H9 (cell line): ENCODE measurements around the gene MSL3B.

Experiments used
- DNase-seq: peaks from one replicate; pipeline ENCODE4 v3.0.0-alpha.2; 2017
- H2AFZ ChIP-seq: one replicate; pipeline ENCODE4 v1.6.1; 2013; ENCODE audit warnings: mild to moderate bottlenecking, low read length, control low read depth, moderate library complexity
- H2AK5ac ChIP-seq: 2 replicates; pipeline ENCODE4 v1.6.1; 2013; ENCODE audit warnings: low read length, control low read depth, mixed read lengths; ENCODE audit not compliant: insufficient read length
- H2BK120ac ChIP-seq: one replicate; pipeline ENCODE4 v1.6.1; 2013; ENCODE audit warnings: low read depth, mild to moderate bottlenecking, low read length, control low read depth, inconsistent platforms; ENCODE audit not compliant: poor library complexity, severe bottlenecking
- H2BK12ac ChIP-seq: 2 replicates; pipeline ENCODE4 v1.6.1; 2013; ENCODE audit warnings: low read length, control low read depth, mixed read lengths, low read depth; ENCODE audit not compliant: insufficient read length
- H2BK15ac ChIP-seq: 2 replicates; pipeline ENCODE4 v1.6.1; 2013; ENCODE audit warnings: low read depth, low read length, control low read depth
- H2BK20ac ChIP-seq: one replicate; pipeline ENCODE4 v1.6.1; 2013; ENCODE audit warnings: low read depth, mild to moderate bottlenecking, low read length, control low read depth, inconsistent platforms; ENCODE audit not compliant: poor library complexity, severe bottlenecking
- H2BK5ac ChIP-seq: 2 replicates; pipeline ENCODE4 v1.6.1; 2013; ENCODE audit warnings: low read length, control low read depth, mixed read lengths; ENCODE audit not compliant: insufficient read length
- H3K14ac ChIP-seq: 2 replicates; pipeline ENCODE4 v1.6.1; 2013; ENCODE audit warnings: low read length, control low read depth; ENCODE audit not compliant: insufficient read depth
- H3K18ac ChIP-seq: 2 replicates; pipeline ENCODE4 v1.6.1; 2013; ENCODE audit warnings: low read depth, mild to moderate bottlenecking, mixed read lengths, low read length, control low read depth; ENCODE audit not compliant: insufficient read length
- H3K23ac ChIP-seq: 2 replicates; pipeline ENCODE4 v1.6.1; 2013; ENCODE audit warnings: low read length, control low read depth, mixed read lengths, low read depth; ENCODE audit not compliant: insufficient read length
- H3K23me2 ChIP-seq: 2 replicates; pipeline ENCODE4 v1.6.1; 2013; ENCODE audit warnings: low read depth, mild to moderate bottlenecking, mixed read lengths, low read length, control low read depth; ENCODE audit not compliant: insufficient read length, poor library complexity, severe bottlenecking
- H3K27ac ChIP-seq: 2 replicates; pipeline ENCODE4 v1.5.1; 2013; ENCODE audit warnings: low read length, control low read depth, mixed read lengths, low read depth; ENCODE audit not compliant: insufficient read length
- H3K27me3 ChIP-seq: 2 replicates; pipeline ENCODE4 v1.6.1; 2013; ENCODE audit warnings: low read length, control low read depth, inconsistent platforms; ENCODE audit not compliant: insufficient read depth
- H3K4ac ChIP-seq: 2 replicates; pipeline ENCODE4 v1.6.1; 2013; ENCODE audit warnings: low read depth, mild to moderate bottlenecking, control low read depth, inconsistent platforms, low read length, moderate library complexity
- H3K4me1 ChIP-seq: 2 replicates; pipeline ENCODE4 v1.6.1; 2013; ENCODE audit warnings: low read length, control low read depth, inconsistent platforms; ENCODE audit not compliant: insufficient read depth
- H3K4me2 ChIP-seq: 2 replicates; pipeline ENCODE4 v1.6.1; 2013; ENCODE audit warnings: low read length, control low read depth, mixed read lengths; ENCODE audit not compliant: insufficient read length, insufficient read depth
- H3K56ac ChIP-seq: 2 replicates; pipeline ENCODE4 v1.6.1; 2013; ENCODE audit warnings: low read depth, mild to moderate bottlenecking, mixed read lengths, low read length, control low read depth; ENCODE audit not compliant: insufficient read length
- H3K79me1 ChIP-seq: 2 replicates; pipeline ENCODE4 v1.6.1; 2013; ENCODE audit warnings: low read depth, mild to moderate bottlenecking, moderate library complexity, low read length, control low read depth, inconsistent platforms; ENCODE audit not compliant: insufficient read depth, poor library complexity, severe bottlenecking
- H3K79me2 ChIP-seq: 2 replicates; pipeline ENCODE4 v1.6.1; 2013; ENCODE audit warnings: low read length, control low read depth, inconsistent platforms; ENCODE audit not compliant: insufficient read depth
- H3K9ac ChIP-seq: 2 replicates; pipeline ENCODE4 v1.6.1; 2013; ENCODE audit warnings: low read length, control low read depth, mixed read lengths; ENCODE audit not compliant: insufficient read length; ENCODE audit errors: extremely low read depth
- H3K9me3 ChIP-seq: one replicate; pipeline ENCODE4 v1.6.1; 2013; ENCODE audit warnings: low read depth, low read length, inconsistent platforms; ENCODE audit not compliant: control insufficient read depth
- H3T11ph ChIP-seq: one replicate; pipeline ENCODE4 v1.6.1; 2013; ENCODE audit warnings: mild to moderate bottlenecking, low read length, control low read depth, inconsistent platforms
- H4K20me1 ChIP-seq: one replicate; pipeline ENCODE4 v1.6.1; 2013; ENCODE audit not compliant: control insufficient read depth, insufficient read length, insufficient read depth
- H4K5ac ChIP-seq: 2 replicates; pipeline ENCODE4 v1.6.1; 2013; ENCODE audit warnings: low read depth, mild to moderate bottlenecking, mixed read lengths, low read length, control low read depth; ENCODE audit not compliant: insufficient read length
- H4K8ac ChIP-seq: replicated peaks from 2 replicates; pipeline ENCODE4 v1.6.1; 2013; ENCODE audit warnings: low read length, control low read depth, mixed read lengths, low read depth; ENCODE audit not compliant: insufficient read length
- H4K91ac ChIP-seq: 2 replicates; pipeline ENCODE4 v1.6.1; 2013; ENCODE audit warnings: low read depth, mild to moderate bottlenecking, moderate library complexity, mixed read lengths, low read length, control low read depth; ENCODE audit not compliant: insufficient read length
- H3K27ac Mint-ChIP-seq, 3 experiments: 2 replicates in 2 of 3; 3 replicates in 1 of 3; pipeline ENCODE4 v1.8.0; 2020 to 2021; ENCODE audit warnings: mixed read lengths in 3 of 3, mild to moderate bottlenecking in 1 of 3, moderate library complexity in 1 of 3
- H3K27me3 Mint-ChIP-seq: 2 replicates; pipeline ENCODE4 v1.8.0; 2021; ENCODE audit warnings: low read depth, mild to moderate bottlenecking, moderate library complexity, mixed read lengths
- H3K36me3 Mint-ChIP-seq, 3 experiments: 2 replicates in 2 of 3; 3 replicates in 1 of 3; pipeline ENCODE4 v1.8.0; 2020 to 2021; ENCODE audit warnings: low read depth in 3 of 3, mixed read lengths in 3 of 3; ENCODE audit not compliant: insufficient read depth in 1 of 3
- H3K4me1 Mint-ChIP-seq, 2 experiments: 2 replicates each; pipeline ENCODE4 v1.8.0; 2020; ENCODE audit warnings: mixed read lengths in 2 of 2
- H3K4me3 Mint-ChIP-seq, 2 experiments: 2 replicates in 1 of 2; 3 replicates in 1 of 2; pipeline ENCODE4 v1.8.0; 2020 to 2021; ENCODE audit warnings: mild to moderate bottlenecking in 2 of 2, mixed read lengths in 2 of 2, moderate library complexity in 1 of 2
- H3K9me3 Mint-ChIP-seq, 2 experiments: 2 replicates in 1 of 2; 3 replicates in 1 of 2; pipeline ENCODE4 v1.8.0; 2020; ENCODE audit warnings: mild to moderate bottlenecking in 2 of 2, mixed read lengths in 2 of 2, moderate library complexity in 1 of 2
- CTCF ChIP-seq: fragments of 200-600 bp; sonication (generic); conservative IDR thresholded peaks from 3 replicates; pipeline ENCODE4 v1.8.0; 2021; ENCODE audit warnings: antibody characterized with exemption, mild to moderate bottlenecking
- WGBS: extraction: QIAGEN DNeasy Blood & Tissue Kit; methylation state at CpG from one replicate; pipeline ENCODE4 v1.1.7; 2013; ENCODE audit warnings: missing lambda C conversion rate, low lambda C conversion rate, mixed read lengths; ENCODE audit not compliant: insufficient read length; ENCODE audit errors: extremely low coverage; 5-methylcytosine and 5-hydroxymethylcytosine counted together

The MSL3B gene

GRCh38 chr2:233831011-233831721 is 37.0 kb downstream of the MSL3B start:
- H2BK120ac ChIP-seq, result no peak overlapping the region
- DNase-seq, result peak; percentile 18
- Mint-ChIP-seq H3K36me3 (peaks cover 9 to 22% (median 19%) of the 10 kb centered on the region in 3 experiments), H3K27me3 (peaks cover 3% of the 10 kb centered on the region; the same call in 1 of the 2 replicates), H3K4me3 (no peak overlapping the region), H3K27ac (no peak overlapping the region), H3K9me3 (peaks cover 1 to 6% of the 10 kb centered on the region in 2 experiments; a peak in 3 of 5 replicates), H3K4me1 (peaks cover 6 to 9% of the 10 kb centered on the region in 2 experiments)
- no peak overlapping the region for H2BK12ac ChIP-seq
- H3K79me1 ChIP-seq, result no peaks in the 10 kb centered on the region
- no CpG with 5 or more reads among the region's 14 CpGs for WGBS
- H3K18ac ChIP-seq, result no peak overlapping the region
- H3K27ac ChIP-seq, result no peak overlapping the region
- no peak overlapping the region for H2BK15ac ChIP-seq
- no peak overlapping the region for H2BK20ac ChIP-seq
- H3K4ac ChIP-seq, result no peak overlapping the region
- no peak overlapping the region for H3K14ac ChIP-seq
- H3K4me1 ChIP-seq, result no peaks in the 10 kb centered on the region
- no peaks in the 10 kb centered on the region for H3K79me2 ChIP-seq
- no peak for TF ChIP-seq CTCF
- no peak overlapping the region for H3K23ac ChIP-seq
- H2AK5ac ChIP-seq, result no peak overlapping the region
- no peaks in the 10 kb centered on the region for H3K23me2 ChIP-seq
- H4K91ac ChIP-seq, result no peak overlapping the region
- no peaks in the 10 kb centered on the region for H3K27me3 ChIP-seq
- H4K8ac ChIP-seq, result no peak overlapping the region
- H2AFZ ChIP-seq, result no peak overlapping the region
- no peaks in the 10 kb centered on the region for H3K9me3 ChIP-seq
- H3K9ac ChIP-seq, result no peak overlapping the region
- no peak overlapping the region for H2BK5ac ChIP-seq
- no peak overlapping the region for H3K56ac ChIP-seq
- H4K20me1 ChIP-seq, result peaks cover 4% of the 10 kb centered on the region
- no peak overlapping the region for H3K4me2 ChIP-seq
- H4K5ac ChIP-seq, result no peak overlapping the region
- no peak overlapping the region for H3T11ph ChIP-seq
